Measurements from ENCODE around the gene PHAF1. TPM values are rescaled to one million over a fixed set of nuclear protein-coding genes. Genes with fewer than 3 reads are reported as not detected.
A peak's percentile ranks its signal among the peaks of the same experiment; 100 is the strongest.

PHAF1 gene
- total and polyA plus RNA-seq, 9 of the 15 experiments (the other 6 are each of a cell fraction or from before 2014, with no cell fraction given): 5.1 to 25.4 (median 13.8) TPM

DNA sequence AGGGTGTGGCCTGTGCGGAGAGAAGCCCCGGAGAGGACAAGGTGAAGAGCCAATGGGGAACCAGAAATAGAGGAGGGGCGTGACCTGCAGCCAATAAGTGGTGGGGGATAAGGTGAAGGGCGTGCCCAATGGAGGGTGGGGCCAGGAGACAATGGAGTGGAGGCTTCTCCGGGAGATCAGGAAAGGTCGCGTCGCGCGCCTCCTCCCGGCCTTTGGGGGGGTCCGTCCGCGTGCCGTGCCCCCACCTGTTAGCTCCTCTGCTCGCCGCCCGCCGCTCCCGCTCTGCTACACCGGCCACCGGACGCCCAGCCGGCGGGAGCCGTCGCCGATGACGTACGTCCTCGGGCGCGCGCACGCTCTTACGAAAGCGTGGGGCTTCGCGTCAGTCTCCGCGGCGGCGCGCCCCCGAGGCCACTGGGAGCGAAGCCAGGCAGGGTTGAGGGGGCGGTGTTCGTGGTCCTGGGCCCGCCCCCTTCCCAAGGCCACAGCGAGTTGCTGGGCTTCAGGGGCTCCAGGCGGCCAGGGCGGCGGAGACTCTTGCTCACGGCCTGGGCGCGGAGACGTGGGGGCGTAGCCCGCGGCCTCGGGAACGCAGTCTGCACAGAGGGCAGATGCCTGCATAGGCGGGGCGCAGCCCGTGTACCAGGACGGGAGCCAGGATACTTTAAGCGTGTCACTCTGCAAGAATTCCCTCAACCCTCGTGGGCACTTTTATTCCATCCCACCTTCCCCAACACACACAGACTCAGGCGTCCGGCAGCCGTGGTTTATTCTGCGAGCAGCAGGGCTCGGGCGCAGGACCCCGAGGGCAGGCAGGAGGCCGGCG, 74.1 kb downstream of the PHAF1 start, which contains the start of gene MATCAP1 (continued):
- no peak for TF ChIP-seq ZNF780A (CRISPR knock-in tag; IDR thresholded peaks at IDR 0.05)
- TF ChIP-seq RBBP5 (IDR thresholded peaks at IDR 0.05; ENCODE audit: borderline replicate concordance, insufficient read depth, low read length, poor library complexity, severe bottlenecking): peak; percentile 85
- TF ChIP-seq ZNF143 (CRISPR knock-in tag; IDR thresholded peaks at IDR 0.05): no peak
- TF ChIP-seq, protein P1, sequence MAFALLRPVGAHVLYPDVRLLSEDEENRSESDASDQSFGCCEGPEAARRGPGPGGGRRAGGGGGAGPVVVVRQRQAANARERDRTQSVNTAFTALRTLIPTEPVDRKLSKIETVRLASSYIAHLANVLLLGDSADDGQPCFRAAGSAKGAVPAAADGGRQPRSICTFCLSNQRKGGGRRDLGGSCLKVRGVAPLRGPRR (CRISPR knock-in tag; IDR thresholded peaks at IDR 0.05): no peak
- TF ChIP-seq SAFB2 (IDR thresholded peaks at IDR 0.05; ENCODE audit: borderline replicate concordance, low read depth, low read length, severe bottlenecking): no peak
- TF ChIP-seq ZNF146 (CRISPR knock-in tag; IDR thresholded peaks at IDR 0.05; ENCODE audit: unreplicated experiment): no peak
- TF ChIP-seq, protein P2, sequence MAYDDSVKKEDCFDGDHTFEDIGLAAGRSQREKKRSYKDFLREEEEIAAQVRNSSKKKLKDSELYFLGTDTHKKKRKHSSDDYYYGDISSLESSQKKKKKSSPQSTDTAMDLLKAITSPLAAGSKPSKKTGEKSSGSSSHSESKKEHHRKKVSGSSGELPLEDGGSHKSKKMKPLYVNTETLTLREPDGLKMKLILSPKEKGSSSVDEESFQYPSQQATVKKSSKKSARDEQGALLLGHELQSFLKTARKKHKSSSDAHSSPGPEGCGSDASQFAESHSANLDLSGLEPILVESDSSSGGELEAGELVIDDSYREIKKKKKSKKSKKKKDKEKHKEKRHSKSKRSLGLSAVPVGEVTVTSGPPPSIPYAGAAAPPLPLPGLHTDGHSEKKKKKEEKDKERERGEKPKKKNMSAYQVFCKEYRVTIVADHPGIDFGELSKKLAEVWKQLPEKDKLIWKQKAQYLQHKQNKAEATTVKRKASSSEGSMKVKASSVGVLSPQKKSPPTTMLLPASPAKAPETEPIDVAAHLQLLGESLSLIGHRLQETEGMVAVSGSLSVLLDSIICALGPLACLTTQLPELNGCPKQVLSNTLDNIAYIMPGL (CRISPR knock-in tag; IDR thresholded peaks at IDR 0.05): no peak
- TF ChIP-seq PPARD (CRISPR knock-in tag; IDR thresholded peaks at IDR 0.05): no peak
- TF ChIP-seq FOXA3 (CRISPR knock-in tag; conservative IDR thresholded peaks at IDR 0.05 in 1 of 2, IDR thresholded peaks at IDR 0.05 in 1 of 2): no peak; a peak in 1 of 4 replicates
- TF ChIP-seq GTF2B (IDR thresholded peaks at IDR 0.05; ENCODE audit: extremely low read depth, insufficient read length): no peak
- no peak for TF ChIP-seq ARNT (IDR thresholded peaks at IDR 0.05)
- TF ChIP-seq, protein P3, sequence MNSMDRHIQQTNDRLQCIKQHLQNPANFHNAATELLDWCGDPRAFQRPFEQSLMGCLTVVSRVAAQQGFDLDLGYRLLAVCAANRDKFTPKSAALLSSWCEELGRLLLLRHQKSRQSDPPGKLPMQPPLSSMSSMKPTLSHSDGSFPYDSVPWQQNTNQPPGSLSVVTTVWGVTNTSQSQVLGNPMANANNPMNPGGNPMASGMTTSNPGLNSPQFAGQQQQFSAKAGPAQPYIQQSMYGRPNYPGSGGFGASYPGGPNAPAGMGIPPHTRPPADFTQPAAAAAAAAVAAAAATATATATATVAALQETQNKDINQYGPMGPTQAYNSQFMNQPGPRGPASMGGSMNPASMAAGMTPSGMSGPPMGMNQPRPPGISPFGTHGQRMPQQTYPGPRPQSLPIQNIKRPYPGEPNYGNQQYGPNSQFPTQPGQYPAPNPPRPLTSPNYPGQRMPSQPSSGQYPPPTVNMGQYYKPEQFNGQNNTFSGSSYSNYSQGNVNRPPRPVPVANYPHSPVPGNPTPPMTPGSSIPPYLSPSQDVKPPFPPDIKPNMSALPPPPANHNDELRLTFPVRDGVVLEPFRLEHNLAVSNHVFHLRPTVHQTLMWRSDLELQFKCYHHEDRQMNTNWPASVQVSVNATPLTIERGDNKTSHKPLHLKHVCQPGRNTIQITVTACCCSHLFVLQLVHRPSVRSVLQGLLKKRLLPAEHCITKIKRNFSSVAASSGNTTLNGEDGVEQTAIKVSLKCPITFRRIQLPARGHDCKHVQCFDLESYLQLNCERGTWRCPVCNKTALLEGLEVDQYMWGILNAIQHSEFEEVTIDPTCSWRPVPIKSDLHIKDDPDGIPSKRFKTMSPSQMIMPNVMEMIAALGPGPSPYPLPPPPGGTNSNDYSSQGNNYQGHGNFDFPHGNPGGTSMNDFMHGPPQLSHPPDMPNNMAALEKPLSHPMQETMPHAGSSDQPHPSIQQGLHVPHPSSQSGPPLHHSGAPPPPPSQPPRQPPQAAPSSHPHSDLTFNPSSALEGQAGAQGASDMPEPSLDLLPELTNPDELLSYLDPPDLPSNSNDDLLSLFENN (IDR thresholded peaks at IDR 0.05; ENCODE audit: low read depth in 2 of 2, low read length in 2 of 2): no peak
- peak; percentile 87 for TF ChIP-seq CEBPG (CRISPR knock-in tag; IDR thresholded peaks at IDR 0.05)
- TF ChIP-seq CEBPG (tag; conservative IDR thresholded peaks at IDR 0.05 in 1 of 2, IDR thresholded peaks at IDR 0.05 in 1 of 2): peak; percentile 52 to 88; a peak in 3 of 4 replicates
- no peak for TF ChIP-seq CBX2 (IDR thresholded peaks at IDR 0.05; ENCODE audit: insufficient read depth, low read length, poor library complexity, severe bottlenecking)
- TF ChIP-seq SMAD1 (IDR thresholded peaks at IDR 0.05; ENCODE audit: low read depth, low read length, partially characterized antibody): no peak
- TF ChIP-seq HOXB6 (CRISPR knock-in tag; IDR thresholded peaks at IDR 0.05; ENCODE audit: borderline replicate concordance): no peak
- peak; percentile 57 for TF ChIP-seq CCNT2 (IDR thresholded peaks at IDR 0.05; ENCODE audit: borderline replicate concordance, extremely low read depth, insufficient read length, low read depth, low read length)
- no peak for TF ChIP-seq BRD9 (IDR thresholded peaks at IDR 0.05; ENCODE audit: low read depth, partially characterized antibody)
- no peak for TF ChIP-seq ZNF174 (CRISPR knock-in tag; IDR thresholded peaks at IDR 0.05)

Measured in K562 (cell line).